ENCODE results near the gene C10orf62.
"Not testable (repeated sequence)": the region's sequence is repeated elsewhere in the genome, so short reads cannot be mapped to it uniquely, and the experiment has no call there.

Gene C10orf62

GRCh38 chr10:97574374-97575126 is 15.0 kb upstream of the C10orf62 start:
- no peak overlapping the region for H3K4me2 ChIP-seq (ENCODE audit: low read length)

GRCh38 chr10:97575127-97575668 is 14.3 kb upstream of the C10orf62 start:
- Histone ChIP-seq H3K4me3 (ENCODE audit: low read length) (no peak overlapping the region), H3K79me2 (ENCODE audit: low read length) (no peaks in the 10 kb centered on the region), H3K9me3 (ENCODE audit: insufficient read depth, low read length) (no peaks in the 10 kb centered on the region), H3K4me1 (ENCODE audit: low read length) (no peaks in the 10 kb centered on the region), H3K36me3 (replicated peaks; ENCODE audit: low read depth, low read length) (no peaks in the 10 kb centered on the region), H4K20me1 (ENCODE audit: insufficient read depth, low read length) (no peaks in the 10 kb centered on the region), H3K27me3 (ENCODE audit: low read depth, low read length) (no peaks in the 10 kb centered on the region), H3K4me2 (ENCODE audit: low read length) (no peak overlapping the region), H3K9ac (ENCODE audit: low read length) (no peak overlapping the region), H2AFZ (ENCODE audit: low read depth, low read length) (no peak overlapping the region), H3K27ac (ENCODE audit: low read length) (no peak overlapping the region)
- TF ChIP-seq EZH2phosphoT487 (IDR thresholded peaks at IDR 0.05; ENCODE audit: low read depth), result no peak
- TF ChIP-seq CTCF (IDR thresholded peaks at IDR 0.05; ENCODE audit: low read depth, low read length), result no peak

More at GRCh38 chr10:97574374-97575126, 15.0 kb upstream of the C10orf62 start:
- H4K20me1 ChIP-seq (ENCODE audit: insufficient read depth, low read length), result no peaks in the 10 kb centered on the region
- TF ChIP-seq EZH2phosphoT487 (IDR thresholded peaks at IDR 0.05; ENCODE audit: low read depth) (no peak), CTCF (IDR thresholded peaks at IDR 0.05; ENCODE audit: low read depth, low read length) (no peak)
- H3K27me3 ChIP-seq (ENCODE audit: low read depth, low read length), result no peaks in the 10 kb centered on the region
- H3K79me2 ChIP-seq (ENCODE audit: low read length), result no peaks in the 10 kb centered on the region
- no peaks in the 10 kb centered on the region for H3K9me3 ChIP-seq (ENCODE audit: insufficient read depth, low read length)
- no peaks in the 10 kb centered on the region for H3K36me3 ChIP-seq (replicated peaks; ENCODE audit: low read depth, low read length)
- H2AFZ ChIP-seq (ENCODE audit: low read depth, low read length), result no peak overlapping the region
- no peak overlapping the region for H3K4me3 ChIP-seq (ENCODE audit: low read length)
- H3K4me1 ChIP-seq (ENCODE audit: low read length), result no peaks in the 10 kb centered on the region
- no peak overlapping the region for H3K27ac ChIP-seq (ENCODE audit: low read length)
- no peak overlapping the region for H3K9ac ChIP-seq (ENCODE audit: low read length)

- H3K79me2 ChIP-seq (ENCODE audit: low read length); H3K4me1 ChIP-seq (ENCODE audit: low read length); H3K9ac ChIP-seq (ENCODE audit: low read length); H3K9me3 ChIP-seq (ENCODE audit: insufficient read depth, low read length); H3K27me3 ChIP-seq (ENCODE audit: low read depth, low read length); H2AFZ ChIP-seq (ENCODE audit: low read depth, low read length); H3K4me3 ChIP-seq (ENCODE audit: low read length); H3K36me3 ChIP-seq (replicated peaks; ENCODE audit: low read depth, low read length); H3K4me2 ChIP-seq (ENCODE audit: low read length); H3K27ac ChIP-seq (ENCODE audit: low read length); H4K20me1 ChIP-seq (ENCODE audit: insufficient read depth, low read length): not testable (repeated sequence)
Measured at GRCh38 chr10:97576487-97576886, 13.0 kb upstream of the C10orf62 start.

GRCh38 chr10:97577701-97578100 is 11.8 kb upstream of the C10orf62 start:
- no peaks in the 10 kb centered on the region for H3K4me1 ChIP-seq (ENCODE audit: low read length)
- no peaks in the 10 kb centered on the region for H4K20me1 ChIP-seq (ENCODE audit: insufficient read depth, low read length)
- TF ChIP-seq EZH2phosphoT487 (IDR thresholded peaks at IDR 0.05; ENCODE audit: low read depth) (no peak), CTCF (IDR thresholded peaks at IDR 0.05; ENCODE audit: low read depth, low read length) (no peak)
- no peak overlapping the region for H2AFZ ChIP-seq (ENCODE audit: low read depth, low read length)
- no peak overlapping the region for H3K4me2 ChIP-seq (ENCODE audit: low read length)
- no peaks in the 10 kb centered on the region for H3K27me3 ChIP-seq (ENCODE audit: low read depth, low read length)
- H3K9ac ChIP-seq (ENCODE audit: low read length), result no peak overlapping the region
- H3K36me3 ChIP-seq (replicated peaks; ENCODE audit: low read depth, low read length), result no peaks in the 10 kb centered on the region
- H3K27ac ChIP-seq (ENCODE audit: low read length), result no peak overlapping the region
- no peak overlapping the region for H3K4me3 ChIP-seq (ENCODE audit: low read length)
- no peaks in the 10 kb centered on the region for H3K79me2 ChIP-seq (ENCODE audit: low read length)
- H3K9me3 ChIP-seq (ENCODE audit: insufficient read depth, low read length), result no peaks in the 10 kb centered on the region
